B cell (primary cell): ENCODE measurements around the gene ANKRD29. TPM values are rescaled to one million over a fixed set of nuclear protein-coding genes. Genes with fewer than 3 reads are reported as not detected.
"Not testable (repeated sequence)": the region's sequence is repeated elsewhere in the genome, so short reads cannot be mapped to it uniquely, and the experiment has no call there.

Source experiments
- ATAC-seq: fragments of 200-7000 bp; cut with Tn5 transposase; one replicate; pipeline ENCODE4 v1.10.0; 2021; ENCODE audit warnings: low read depth, mild to moderate bottlenecking, moderate number of reproducible peaks, moderate library complexity
- CTCF ChIA-PET: fragments of 350-600 bp; sonication (Branson Sonifier 250); formaldehyde crosslinking; loops from one replicate; lab custom pipeline; 2021; ENCODE audit warnings: antibody characterized with exemption, inconsistent platforms; lab: Charles Lee
- POLR2A ChIA-PET: fragments of 350-600 bp; sonication (Branson Sonifier 250); formaldehyde crosslinking; loops from one replicate; lab custom pipeline; 2021; ENCODE audit warnings: antibody characterized with exemption; lab: Charles Lee
- DNase-seq: peaks from one replicate; pipeline ENCODE4 v3.0.0; 2013
- H2AFZ ChIP-seq: 2 replicates; pipeline ENCODE4 v1.6.1; 2012; ENCODE audit warnings: mild to moderate bottlenecking, low read depth, low read length; ENCODE audit not compliant: insufficient read depth, poor library complexity, severe bottlenecking
- H3K27ac ChIP-seq, 2 donors: 1 replicate in 1 of 2; 2 replicates in 1 of 2; pipeline ENCODE4 v1.5.1; 2012 to 2013; ENCODE audit warnings: low read length in 2 of 2, mild to moderate bottlenecking in 2 of 2, moderate library complexity in 1 of 2
- H3K27me3 ChIP-seq, 4 experiments: fragments of 200-600 bp in 1 of 4; sonication (generic) in 1 of 4; replicated peaks in 1 of 4; 1 replicate in 2 of 4; 2 replicates in 2 of 4; pipeline versions ENCODE4 v1.6.1 to v1.7.0; 2013 to 2016; ENCODE audit warnings: low read length in 3 of 4, mild to moderate bottlenecking in 2 of 4, mixed read lengths in 1 of 4, moderate library complexity in 1 of 4; ENCODE audit not compliant: insufficient read depth in 4 of 4, control insufficient read depth in 3 of 4; ENCODE audit errors: control extremely low read depth in 1 of 4
- H3K36me3 ChIP-seq, 2 experiments: replicated peaks in 1 of 2; 1 replicate in 1 of 2; 2 replicates in 1 of 2; pipeline versions ENCODE4 v1.6.1 to v1.7.1; 2013; ENCODE audit warnings: low read length in 1 of 2; ENCODE audit not compliant: insufficient read depth in 2 of 2, control insufficient read depth in 1 of 2; ENCODE audit errors: control extremely low read depth in 1 of 2, extremely low read depth in 1 of 2
- H3K4me1 ChIP-seq, 2 donors: fragments of 200-600 bp in 1 of 2; sonication (generic) in 1 of 2; 1 replicate in 1 of 2; 2 replicates in 1 of 2; pipeline versions ENCODE4 v1.5.1 to v1.6.1; 2013 to 2017; ENCODE audit warnings: low read length in 2 of 2; ENCODE audit not compliant: control insufficient read depth in 2 of 2, insufficient read depth in 2 of 2
- H3K4me2 ChIP-seq: replicated peaks from 2 replicates; pipeline ENCODE3; 2012; ENCODE audit warnings: mild to moderate bottlenecking, low read depth, low read length; ENCODE audit not compliant: poor library complexity, severe bottlenecking
- H3K4me3 ChIP-seq, 5 experiments: fragments of 200-600 bp in 1 of 5; sonication (generic) in 1 of 5; 1 replicate in 3 of 5; 2 replicates in 2 of 5; pipeline versions ENCODE4 v1.5.1 to v1.7.0; 2011 to 2016; ENCODE audit warnings: low read length in 4 of 5, mild to moderate bottlenecking in 4 of 5, low read depth in 2 of 5, control low read depth in 1 of 5, moderate library complexity in 1 of 5; ENCODE audit not compliant: insufficient read depth in 1 of 5; ENCODE audit errors: control extremely low read depth in 1 of 5, extremely low read depth in 1 of 5
- H3K79me2 ChIP-seq: fragments of 200-600 bp; sonication (generic); one replicate; pipeline ENCODE4 v1.6.0; 2016; ENCODE audit warnings: low read length; ENCODE audit not compliant: control insufficient read depth, insufficient read depth
- H3K9ac ChIP-seq: fragments of 200-600 bp; sonication (generic); 2 replicates; pipeline ENCODE4 v1.6.1; 2017; ENCODE audit warnings: mild to moderate bottlenecking, low read length, moderate library complexity
- H3K9me3 ChIP-seq, 3 donors: one replicate each; pipeline versions ENCODE4 v1.6.1 to v1.7.1; 2013; ENCODE audit warnings: low read length in 2 of 3; ENCODE audit not compliant: control insufficient read depth in 2 of 3, insufficient read depth in 1 of 3; ENCODE audit errors: control extremely low read depth in 1 of 3
- H4K20me1 ChIP-seq: 2 replicates; pipeline ENCODE4 v1.6.0; 2012; ENCODE audit warnings: mild to moderate bottlenecking, low read length; ENCODE audit not compliant: insufficient read depth, control insufficient read depth, poor library complexity, severe bottlenecking
- H3K27ac Mint-ChIP-seq: one replicate; pipeline ENCODE4 v1.8.0; 2021; ENCODE audit warnings: mixed read lengths
- H3K27me3 Mint-ChIP-seq: one replicate; pipeline ENCODE4 v1.8.0; 2021; ENCODE audit warnings: mixed read lengths
- H3K4me1 Mint-ChIP-seq: one replicate; pipeline ENCODE4 v1.8.0; 2021; ENCODE audit warnings: mixed read lengths
- H3K4me3 Mint-ChIP-seq: one replicate; pipeline ENCODE4 v1.8.0; 2021; ENCODE audit warnings: mixed read lengths
- H3K9me3 Mint-ChIP-seq: one replicate; pipeline ENCODE4 v1.8.0; 2022; ENCODE audit warnings: mixed read lengths; ENCODE audit not compliant: insufficient read depth
- EZH2 ChIP-seq: IDR thresholded peaks from 2 replicates; pipeline ENCODE4 v1.6.1; 2012; ENCODE audit warnings: borderline replicate concordance, low read depth, mild to moderate bottlenecking, moderate library complexity, low read length; ENCODE audit not compliant: insufficient read depth, poor library complexity, severe bottlenecking
- WGBS: methylation state at CpG from one replicate; pipeline ENCODE4 v1.1.5; 2013; ENCODE audit warnings: missing lambda C conversion rate; ENCODE audit not compliant: insufficient coverage; 5-methylcytosine and 5-hydroxymethylcytosine counted together
- intact Hi-C: fragments of 100-400 bp; cut with micrococcal nuclease; formaldehyde crosslinking; loops from one replicate; pipeline ENCODE4 v1.10.0; 2022
- polyA plus RNA-seq: library from polyadenylated mRNA; depleted of rRNA; stranded (reverse); fragments of >200 nt; gene quantifications from 2 replicates; pipeline ENCODE4 v1.2.3, GENCODE V29; 2012
- total RNA-seq, 2 donors: library from RNA; stranded (reverse); fragments of 120-200 nt in 1 of 2; gene quantifications; 1 replicate in 1 of 2; 2 replicates in 1 of 2; pipeline versions ENCODE4 v1.2.3 to v1.2.4, GENCODE V29; 2013 to 2022
- TF ChIP-seq, protein P1 (sequence below): fragments of 200-600 bp; IDR thresholded peaks from one replicate; pipeline ENCODE4 v1.8.0; 2022; ENCODE audit warnings: antibody characterized with exemption, mild to moderate bottlenecking

ANKRD29 gene
- total and polyA plus RNA-seq, 2 donors (not counting 1 experiment from before 2014, with no cell fraction given), result not detected

DNA sequence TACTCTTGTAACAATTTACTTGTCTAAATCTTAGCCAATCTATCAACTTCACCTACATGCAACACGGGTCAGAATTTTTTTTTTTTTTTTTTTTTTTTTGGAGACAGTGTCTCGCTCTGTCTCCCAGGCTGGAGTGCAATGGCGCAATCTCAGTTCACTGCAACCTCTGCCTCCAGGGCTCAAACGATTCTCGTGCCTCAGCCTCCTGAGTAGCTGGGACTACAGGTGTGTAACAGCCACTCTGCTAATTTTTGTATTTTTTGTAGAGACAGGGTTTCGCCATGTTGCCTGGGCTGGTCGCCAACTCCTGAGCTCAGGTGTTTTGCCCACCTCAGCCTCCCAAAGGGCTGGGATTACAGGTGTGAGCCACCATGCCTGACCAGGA is 49.6 kb downstream of the ANKRD29 start:
- H3K9me3 ChIP-seq, intact Hi-C loops, H3K27me3 Mint-ChIP-seq, H3K4me1 ChIP-seq, H3K4me3 Mint-ChIP-seq, H3K4me3 ChIP-seq, H3K4me1 Mint-ChIP-seq, H3K9ac ChIP-seq, H3K27me3 ChIP-seq, POLR2A ChIA-PET, H3K79me2 ChIP-seq, H2AFZ ChIP-seq, H3K27ac Mint-ChIP-seq, H3K27ac ChIP-seq, H3K4me2 ChIP-seq, ATAC-seq, H4K20me1 ChIP-seq, H3K36me3 ChIP-seq, H3K9me3 Mint-ChIP-seq, DNase-seq: not testable (repeated sequence)
- WGBS, result 91% methylated on average over 5 of the region's 7 CpGs
- CTCF ChIA-PET, result interaction anchor here (0.7 to 0.9 kb wide), 2 partner anchors 9 to 60 kb away, joined by 3 read pairs; no protein-coding TSS in a partner anchor

DNA sequence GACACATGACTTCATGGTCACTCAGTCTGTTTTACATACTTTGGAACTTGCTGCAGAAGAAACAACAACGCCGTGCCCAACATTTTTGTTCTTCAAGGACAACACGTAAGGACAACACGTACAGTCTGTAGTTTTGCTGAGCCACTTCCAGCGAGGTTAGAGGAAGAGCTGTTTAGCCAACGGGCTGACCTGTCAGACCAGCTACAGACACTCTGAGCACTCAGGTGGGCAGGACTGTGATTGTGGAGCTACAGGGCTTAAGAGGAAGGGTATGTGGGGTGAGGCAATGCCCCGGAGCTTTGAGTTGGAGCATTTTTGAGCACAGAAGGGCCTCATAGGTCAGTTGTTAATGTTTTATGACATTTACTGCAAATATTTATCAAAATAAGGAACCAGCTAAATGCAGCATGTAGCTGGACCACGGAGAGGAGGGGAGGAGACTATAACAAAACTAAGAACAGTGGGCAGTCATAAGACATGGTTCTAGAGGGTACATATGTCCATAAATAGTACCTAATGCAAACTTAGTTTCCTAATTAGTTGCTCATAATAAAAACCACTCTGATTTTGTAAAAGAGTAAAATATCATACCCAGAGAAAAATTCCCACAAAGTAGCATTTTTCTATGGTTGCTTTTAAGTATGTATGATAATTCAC is 50.1 kb downstream of the ANKRD29 start:
- ATAC-seq (no peak), DNase-seq (no peak)
- Histone ChIP-seq H3K27ac (no peak overlapping the region), H3K9me3 (no peaks in the 10 kb centered on the region), H3K4me3 (no peak overlapping the region), H3K79me2 (no peaks in the 10 kb centered on the region), H3K36me3 (no peaks in the 10 kb centered on the region), H3K4me2 (no peak overlapping the region), H3K27me3 (no peaks in the 10 kb centered on the region), H3K4me1 (no peaks in the 10 kb centered on the region), H2AFZ (no peak overlapping the region), H4K20me1 (no peaks in the 10 kb centered on the region), H3K9ac (no peak overlapping the region)
- no peak for TF ChIP-seq EZH2
- TF ChIP-seq, protein P1, sequence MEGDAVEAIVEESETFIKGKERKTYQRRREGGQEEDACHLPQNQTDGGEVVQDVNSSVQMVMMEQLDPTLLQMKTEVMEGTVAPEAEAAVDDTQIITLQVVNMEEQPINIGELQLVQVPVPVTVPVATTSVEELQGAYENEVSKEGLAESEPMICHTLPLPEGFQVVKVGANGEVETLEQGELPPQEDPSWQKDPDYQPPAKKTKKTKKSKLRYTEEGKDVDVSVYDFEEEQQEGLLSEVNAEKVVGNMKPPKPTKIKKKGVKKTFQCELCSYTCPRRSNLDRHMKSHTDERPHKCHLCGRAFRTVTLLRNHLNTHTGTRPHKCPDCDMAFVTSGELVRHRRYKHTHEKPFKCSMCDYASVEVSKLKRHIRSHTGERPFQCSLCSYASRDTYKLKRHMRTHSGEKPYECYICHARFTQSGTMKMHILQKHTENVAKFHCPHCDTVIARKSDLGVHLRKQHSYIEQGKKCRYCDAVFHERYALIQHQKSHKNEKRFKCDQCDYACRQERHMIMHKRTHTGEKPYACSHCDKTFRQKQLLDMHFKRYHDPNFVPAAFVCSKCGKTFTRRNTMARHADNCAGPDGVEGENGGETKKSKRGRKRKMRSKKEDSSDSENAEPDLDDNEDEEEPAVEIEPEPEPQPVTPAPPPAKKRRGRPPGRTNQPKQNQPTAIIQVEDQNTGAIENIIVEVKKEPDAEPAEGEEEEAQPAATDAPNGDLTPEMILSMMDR, result no peak
- no peak overlapping the region for H3K27ac Mint-ChIP-seq
- no peaks in the 10 kb centered on the region for H3K9me3 Mint-ChIP-seq
- WGBS, result 94% methylated on average over 6 of the region's 8 CpGs
- peaks cover 3% of the 10 kb centered on the region for H3K4me1 Mint-ChIP-seq
- H3K27me3 Mint-ChIP-seq, result peaks cover 4% of the 10 kb centered on the region
- ChIA-PET CTCF (interaction anchor here (0.7 to 0.9 kb wide), 2 partner anchors 10 to 59 kb away, joined by 3 read pairs; no protein-coding TSS in a partner anchor), POLR2A (no interaction called here)
- intact Hi-C loops, result no loop called here
- H3K4me3 Mint-ChIP-seq, result no peak overlapping the region
